HG02678 (cell line): ENCODE results near the gene DCAF6.

Source experiments
- ATAC-seq: cut with Tn5 transposase; IDR thresholded peaks from one replicate; pipeline ENCODE4 v1.9.1; 2021; ENCODE audit warnings: mild to moderate bottlenecking, moderate library complexity; ENCODE audit not compliant: unreplicated experiment

DCAF6 gene

DNA sequence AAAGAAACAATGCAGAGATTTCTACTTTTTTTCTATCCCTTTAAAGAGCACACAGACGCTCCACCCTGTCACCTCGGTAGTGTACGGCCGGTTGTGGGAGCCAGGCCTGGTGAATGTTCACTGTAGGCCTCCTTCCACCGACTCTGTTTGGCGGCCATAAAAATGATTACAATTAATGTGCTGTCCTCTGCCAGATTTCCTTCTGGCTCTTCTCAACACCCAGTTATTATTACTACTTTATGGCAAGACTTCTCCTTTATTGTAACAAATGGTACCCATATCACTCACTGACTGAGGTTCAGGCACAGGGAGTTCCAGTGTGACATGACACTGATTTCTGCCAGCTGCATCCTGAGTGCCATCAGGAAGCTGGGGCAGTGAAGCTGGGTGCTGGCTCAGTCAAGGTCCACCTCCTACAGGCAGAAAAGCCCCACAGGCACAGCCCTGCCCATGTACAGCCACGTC, 162.9 kb downstream of the DCAF6 start:
- no peak for ATAC-seq

DNA sequence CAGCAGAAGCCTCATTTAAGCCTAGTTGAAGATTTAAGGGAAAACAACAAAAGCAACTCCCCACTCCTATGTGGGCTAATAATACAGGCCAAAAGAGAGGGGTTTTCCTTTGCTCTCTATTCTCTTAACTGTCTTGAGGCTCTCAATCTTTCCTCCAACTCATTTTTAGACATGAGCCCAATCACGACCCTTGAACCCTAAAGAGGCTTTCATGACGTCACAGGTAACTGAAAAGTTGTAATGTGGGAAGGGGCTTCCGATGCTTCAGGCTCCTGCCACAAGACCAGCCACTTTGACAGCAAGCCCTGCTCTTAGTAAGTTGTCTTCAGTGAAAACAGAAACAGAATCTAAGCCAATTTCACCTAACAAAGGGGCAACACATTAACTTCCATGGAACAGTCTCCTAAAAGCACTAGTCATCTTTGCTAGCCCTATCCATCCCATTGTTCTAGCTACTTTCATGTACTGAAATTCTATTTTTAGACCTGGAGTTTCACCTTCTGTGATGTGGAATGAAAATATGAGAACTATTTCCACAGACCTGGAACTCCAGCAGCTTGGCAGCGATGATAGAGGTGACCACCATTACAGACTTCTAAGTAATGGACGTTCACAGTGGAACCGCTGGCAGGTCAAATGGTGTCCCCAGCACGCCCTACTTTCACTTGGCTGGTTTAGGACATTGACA, 164.0 kb downstream of the DCAF6 start:
- no peak for ATAC-seq

DNA sequence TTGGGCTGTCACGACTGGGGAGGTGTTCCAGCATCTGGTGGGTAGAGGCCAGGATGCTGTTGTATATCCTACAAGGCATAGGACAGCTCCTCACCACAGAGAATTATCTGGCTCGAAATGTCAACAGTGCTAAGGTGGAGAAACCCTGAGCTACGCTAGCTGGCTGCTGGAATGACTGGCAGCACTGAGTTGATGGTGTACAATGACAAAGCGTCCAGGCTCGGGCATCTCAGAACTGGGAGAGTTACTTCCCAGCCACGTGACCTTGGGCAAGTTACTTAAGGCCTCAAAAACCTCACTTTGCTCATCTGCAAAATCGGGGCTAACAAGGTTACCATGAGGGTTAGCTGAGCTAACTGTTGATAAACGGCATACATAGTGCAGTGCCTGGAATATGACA, 164.9 kb downstream of the DCAF6 start:
- ATAC-seq, result no peak

DNA sequence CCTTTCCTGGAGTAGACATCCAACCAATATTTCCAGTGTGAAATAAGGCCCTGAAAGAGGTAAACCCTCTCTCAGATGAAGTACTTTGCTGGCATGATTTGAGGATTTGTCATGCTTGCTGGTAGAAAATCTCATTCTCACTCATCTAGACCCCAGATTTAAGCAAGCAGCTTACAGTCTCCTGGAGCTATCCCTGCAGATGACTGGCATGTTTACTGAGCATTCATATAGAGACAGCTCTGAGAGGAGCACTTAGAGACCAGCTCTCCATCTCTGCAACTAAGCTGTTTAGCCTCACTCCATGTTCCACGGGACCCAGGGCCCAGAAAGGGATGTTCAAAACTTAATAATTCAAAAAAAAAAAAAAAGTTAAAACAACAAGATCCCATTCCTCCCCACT, 166.0 kb downstream of the DCAF6 start:
- ATAC-seq, result no peak

DNA sequence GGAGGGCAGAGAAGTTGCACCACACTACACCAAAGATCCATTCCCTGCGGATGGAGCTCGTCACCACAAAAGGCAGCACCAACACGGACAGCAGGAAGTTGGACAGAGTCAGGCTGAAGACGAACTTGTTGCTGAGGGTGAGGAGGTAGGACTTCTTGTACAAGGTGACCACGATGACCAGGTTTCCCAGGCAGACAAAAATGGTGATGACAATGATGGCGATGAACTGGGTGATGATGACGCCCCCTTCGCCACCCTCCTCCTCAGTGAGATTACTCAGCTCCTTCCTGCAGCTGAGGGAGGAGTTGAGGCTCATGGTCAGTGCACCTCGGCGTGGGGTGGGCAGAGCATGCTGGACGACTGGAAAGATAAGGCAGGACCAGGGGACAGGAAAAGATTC, 168.1 kb downstream of the DCAF6 start:
- ATAC-seq, result no peak

DNA sequence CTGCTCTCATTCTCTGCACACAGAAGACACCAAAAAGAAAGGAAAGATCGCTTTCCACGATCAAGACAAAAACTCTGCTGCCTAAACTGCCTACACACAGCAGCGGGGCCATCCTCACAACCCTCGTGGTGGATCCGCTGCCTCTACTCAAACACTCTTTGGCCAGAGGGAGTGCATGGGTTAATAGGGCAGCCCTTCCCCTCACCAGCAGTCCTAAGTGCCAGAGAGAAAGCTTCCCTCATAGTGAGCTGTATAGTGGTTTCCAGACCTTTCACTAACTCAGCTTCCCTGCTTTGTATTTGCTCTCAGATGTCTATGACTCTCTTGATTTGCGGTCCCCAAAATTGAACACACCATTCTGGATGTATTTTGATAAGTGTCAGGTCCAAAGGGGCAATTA, 169.4 kb downstream of the DCAF6 start:
- no peak for ATAC-seq

DNA sequence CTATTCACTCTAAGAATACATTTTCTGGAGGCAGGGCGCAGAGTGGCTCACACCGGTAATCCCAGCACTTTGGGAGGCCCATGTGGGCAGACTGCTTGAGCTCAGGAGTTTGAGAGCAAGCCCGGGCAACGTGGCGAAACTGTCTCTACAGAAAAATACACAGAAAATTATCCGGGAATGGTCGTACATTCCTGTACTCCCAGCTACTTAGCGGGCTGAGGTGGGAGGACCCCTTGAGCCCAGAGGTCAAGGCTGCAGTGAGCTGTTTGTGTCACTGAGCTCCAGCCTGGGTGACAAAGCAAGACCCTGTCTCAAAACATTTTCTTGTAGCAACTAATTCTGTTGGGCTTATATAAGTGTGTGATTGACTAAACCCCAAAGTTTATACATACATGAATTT, 169.8 kb downstream of the DCAF6 start:
- no peak for ATAC-seq

DNA sequence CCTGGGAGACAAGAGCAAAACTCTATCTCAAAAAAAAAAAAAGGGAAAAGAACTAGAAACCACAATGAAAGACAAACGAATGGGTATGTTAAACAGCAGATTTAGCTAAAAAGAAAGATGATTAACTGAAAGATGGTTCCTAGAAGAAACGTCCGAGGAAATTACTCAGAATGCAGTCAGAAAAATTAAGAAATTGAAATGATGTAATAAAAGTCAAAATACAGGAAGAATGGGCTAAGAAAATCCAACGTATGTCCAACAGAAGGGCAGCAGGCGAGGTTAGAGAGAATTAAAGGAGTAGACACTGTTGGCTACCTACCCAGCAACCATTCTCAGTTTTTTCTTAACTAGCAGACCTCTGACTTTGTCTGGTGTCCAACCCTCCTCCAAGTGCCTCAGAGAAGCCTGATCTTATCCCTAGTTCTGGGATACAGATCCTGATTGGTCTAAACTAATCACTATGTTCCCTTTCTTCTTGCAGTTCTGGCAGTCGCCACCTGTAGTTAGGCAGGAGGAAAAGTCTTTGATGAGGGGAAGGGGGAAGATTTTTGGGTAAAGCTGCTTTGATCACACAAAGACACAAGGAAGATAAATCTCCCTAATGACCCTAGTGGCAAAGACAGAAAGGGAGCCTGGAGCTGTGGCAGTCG, 174.5 kb downstream of the DCAF6 start:
- no peak for ATAC-seq

DNA sequence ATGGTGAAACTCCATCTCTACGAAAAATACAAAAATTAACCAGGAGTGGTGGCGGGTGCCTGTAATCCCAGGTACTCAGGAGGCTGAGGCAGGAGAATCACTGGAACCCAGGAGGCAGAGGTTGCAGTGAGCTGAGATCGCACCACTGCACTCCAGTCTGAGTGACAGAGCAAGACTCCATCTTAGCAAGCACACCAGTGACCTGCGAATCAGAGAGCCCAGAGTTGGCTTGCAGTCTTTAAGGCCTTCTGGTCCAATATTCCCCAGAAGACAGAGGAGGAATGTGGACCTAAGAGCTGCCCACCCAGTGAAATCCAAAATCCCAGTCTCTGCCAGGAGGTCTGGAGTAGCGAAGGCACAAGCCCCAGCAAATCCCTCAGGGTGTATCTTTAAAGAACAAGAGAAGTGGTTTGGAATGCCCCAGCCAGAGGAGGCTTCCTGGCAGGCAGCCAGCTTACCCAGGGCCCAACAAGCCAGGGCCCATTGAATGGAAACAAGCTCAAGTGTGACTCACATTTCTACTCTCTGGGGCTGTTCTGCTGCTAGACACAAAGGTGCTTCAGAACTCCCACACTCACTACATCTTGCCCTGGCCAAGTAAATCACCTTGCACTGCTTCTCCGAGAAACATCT, 176.3 kb downstream of the DCAF6 start:
- ATAC-seq, result no peak

GRCh38 chr1:168114845-168115244, 178.4 kb downstream of the DCAF6 start:
- no peak for ATAC-seq

DNA sequence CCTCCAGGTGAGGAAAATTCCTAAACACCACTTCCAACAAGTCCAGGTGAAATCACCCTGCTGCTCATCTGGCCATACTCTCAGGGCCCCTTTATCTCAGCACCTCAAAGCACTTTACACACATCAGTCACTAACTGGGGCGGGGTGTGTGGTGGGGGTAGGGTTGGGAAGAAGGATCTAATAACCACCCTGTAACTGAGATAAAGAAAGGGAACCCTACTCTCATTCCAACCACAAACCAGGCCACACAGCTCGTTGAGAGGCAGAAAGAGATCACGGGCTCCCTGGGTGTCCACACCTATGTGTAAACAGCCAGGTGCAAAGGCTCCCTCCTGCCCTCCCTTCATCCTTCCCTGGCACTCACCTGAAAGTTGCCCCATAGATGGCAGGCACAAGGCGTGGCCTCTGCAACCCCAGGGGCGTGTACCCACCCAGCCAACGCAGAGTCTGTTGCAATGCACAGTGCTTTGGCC, 179.9 kb downstream of the DCAF6 start:
- no peak for ATAC-seq

GRCh38 chr1:168119750-168120149, 183.3 kb downstream of the DCAF6 start:
- ATAC-seq, result no peak

DNA sequence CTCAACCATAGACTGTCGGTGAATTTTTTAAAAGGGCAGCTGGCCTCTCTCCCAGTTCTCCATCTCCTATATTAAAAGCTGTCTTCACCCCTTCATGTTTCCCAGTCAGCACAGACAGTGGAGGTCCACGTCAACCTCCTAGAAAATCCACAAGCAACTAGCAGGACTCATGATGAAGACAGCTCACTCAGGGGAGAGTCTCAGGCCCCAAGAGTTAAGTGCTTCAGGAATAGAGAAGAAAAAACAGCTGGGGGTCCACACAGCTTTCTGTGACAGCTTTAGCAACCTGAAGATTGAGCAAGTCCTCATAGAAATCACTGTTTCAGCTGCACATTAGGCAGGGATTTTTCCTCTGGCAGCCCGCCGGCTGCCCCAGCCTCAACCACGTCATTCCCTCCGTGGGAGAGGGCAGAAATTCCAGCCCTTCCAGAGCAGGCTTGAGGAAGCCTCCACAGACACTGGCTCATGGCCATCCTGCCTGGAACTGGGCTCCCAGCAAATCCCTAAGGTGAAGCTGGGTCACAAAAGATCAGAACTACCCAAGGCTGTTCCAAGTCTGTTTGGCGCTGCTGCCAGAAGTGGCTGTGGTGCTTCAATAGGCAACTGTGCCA, 185.0 kb downstream of the DCAF6 start:
- no peak for ATAC-seq

DNA sequence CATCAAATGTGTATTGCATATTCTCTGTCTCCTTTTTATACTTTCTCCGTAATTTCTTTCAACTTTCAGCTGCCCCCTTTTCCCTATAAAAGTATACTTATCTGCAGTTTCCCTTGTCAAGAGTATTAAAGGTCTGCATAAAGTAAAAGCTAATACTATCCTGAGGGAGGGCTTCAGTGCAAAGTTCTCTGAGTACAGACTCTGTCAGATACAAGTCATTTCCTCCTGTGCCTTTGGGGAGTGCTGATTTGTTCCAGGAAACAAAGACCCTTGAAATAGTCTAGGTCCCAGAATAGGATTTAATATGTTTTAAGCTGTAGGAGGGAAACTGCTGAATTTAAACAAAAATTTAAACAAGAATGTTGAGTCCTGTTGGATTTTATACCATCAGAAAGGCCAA, 188.6 kb downstream of the DCAF6 start:
- ATAC-seq, result no peak
